IMR-90 (cell line): ENCODE data around the gene EFCAB5. TPM values are rescaled to one million over a fixed set of nuclear protein-coding genes. Genes with fewer than 3 reads are reported as not detected.

Experiments
- ATAC-seq: fragments of 200-7000 bp; cut with Tn5 transposase; 2 replicates; pipeline ENCODE4 v1.9.1; 2020; ENCODE audit warnings: low read depth, mild to moderate bottlenecking, moderate library complexity
- BruUV-seq: library from RNA; stranded (reverse); fragments of 400-500 nt; replicated peaks from 2 replicates; lab custom pipeline; 2021; lab: Mats Ljungman, UMichigan
- CTCF ChIA-PET: fragments of 300-600 bp; formaldehyde crosslinking; extraction: SDS; loops from one replicate; lab custom pipeline; 2021; ENCODE audit warnings: antibody characterized with exemption; lab: Yijun Ruan, JAX
- POLR2A ChIA-PET: fragments of 300-600 bp; sonication (Branson Sonifier 250); formaldehyde crosslinking; loops from one replicate; lab custom pipeline; 2022; ENCODE audit warnings: antibody characterized with exemption; ENCODE audit not compliant: unreplicated experiment; lab: Charles Lee
- DNase-seq: peaks from one replicate; pipeline ENCODE4 v3.0.0; 2013
- H2AFZ ChIP-seq: replicated peaks from 2 replicates; pipeline ENCODE3; 2013; ENCODE audit warnings: low read length, mild to moderate bottlenecking; ENCODE audit not compliant: poor library complexity
- H2AK5ac ChIP-seq: 2 replicates; pipeline ENCODE4 v1.6.1; 2013; ENCODE audit warnings: low read depth, low read length, inconsistent platforms
- H2AK9ac ChIP-seq: replicated peaks from 2 replicates; pipeline ENCODE3; 2013; ENCODE audit warnings: mild to moderate bottlenecking, low read depth, low read length, moderate library complexity; ENCODE audit not compliant: poor library complexity
- H2BK120ac ChIP-seq: 2 replicates; pipeline ENCODE4 v1.6.1; 2013; ENCODE audit warnings: low read depth, low read length, inconsistent platforms
- H2BK15ac ChIP-seq: 3 replicates; pipeline ENCODE4 v1.6.1; 2013; ENCODE audit warnings: low read depth, low read length, inconsistent platforms
- H2BK20ac ChIP-seq: 2 replicates; pipeline ENCODE4 v1.6.1; 2013; ENCODE audit warnings: low read depth, mild to moderate bottlenecking, inconsistent platforms, low read length, moderate library complexity
- H2BK5ac ChIP-seq: 2 replicates; pipeline ENCODE4 v1.6.1; 2013; ENCODE audit warnings: mild to moderate bottlenecking, low read depth, low read length, inconsistent platforms; ENCODE audit not compliant: poor library complexity, severe bottlenecking
- H3K14ac ChIP-seq: replicated peaks from 2 replicates; pipeline ENCODE4 v1.6.1; 2013; ENCODE audit warnings: low read depth, low read length, inconsistent platforms
- H3K18ac ChIP-seq: 2 replicates; pipeline ENCODE4 v1.6.1; 2013; ENCODE audit warnings: low read depth, low read length, control low read depth
- H3K23ac ChIP-seq: 2 replicates; pipeline ENCODE4 v1.6.1; 2013; ENCODE audit warnings: low read depth, low read length, inconsistent platforms
- H3K27ac ChIP-seq: 2 replicates; pipeline ENCODE4 v1.5.1; 2013; ENCODE audit warnings: mild to moderate bottlenecking, control low read depth, low read length; ENCODE audit not compliant: insufficient read depth
- H3K27me3 ChIP-seq: 2 replicates; pipeline ENCODE4 v1.6.1; 2013; ENCODE audit warnings: low read length; ENCODE audit not compliant: control insufficient read depth, insufficient read depth
- H3K36me3 ChIP-seq: 2 replicates; pipeline ENCODE4 v1.6.1; 2013; ENCODE audit warnings: low read length, mixed read lengths; ENCODE audit not compliant: control insufficient read depth, insufficient read depth
- H3K4ac ChIP-seq: 2 replicates; pipeline ENCODE4 v1.6.1; 2013; ENCODE audit warnings: low read depth, low read length, inconsistent platforms
- H3K4me1 ChIP-seq: 2 replicates; pipeline ENCODE4 v1.6.1; 2013; ENCODE audit warnings: low read length, mixed read lengths; ENCODE audit not compliant: control insufficient read depth, insufficient read depth
- H3K4me2 ChIP-seq: 2 replicates; pipeline ENCODE4 v1.6.1; 2013; ENCODE audit warnings: low read depth, mild to moderate bottlenecking, control low read depth, low read length, moderate library complexity
- H3K4me3 ChIP-seq: 2 replicates; pipeline ENCODE4 v1.5.1; 2013; ENCODE audit warnings: low read depth, mild to moderate bottlenecking, control low read depth, low read length, moderate library complexity; ENCODE audit not compliant: insufficient read depth
- H3K56ac ChIP-seq: 2 replicates; pipeline ENCODE4 v1.6.1; 2013; ENCODE audit warnings: low read length, inconsistent platforms; ENCODE audit not compliant: insufficient read depth; ENCODE audit errors: extremely low read depth
- H3K79me1 ChIP-seq, 2 experiments: 2 replicates each; pipeline ENCODE4 v1.6.1; 2013; ENCODE audit warnings: low read length in 2 of 2, inconsistent platforms in 1 of 2, low read depth in 1 of 2
- H3K9ac ChIP-seq: 2 replicates; pipeline ENCODE4 v1.6.1; 2013; ENCODE audit warnings: low read depth, low read length, control low read depth
- H3K9me1 ChIP-seq: 2 replicates; pipeline ENCODE4 v1.6.1; 2013; ENCODE audit warnings: low read length, inconsistent platforms; ENCODE audit not compliant: insufficient read depth
- H3K9me3 ChIP-seq: 2 replicates; pipeline ENCODE4 v1.6.1; 2013; ENCODE audit warnings: low read length; ENCODE audit not compliant: control insufficient read depth, insufficient read depth
- H4K20me1 ChIP-seq: 2 replicates; pipeline ENCODE4 v1.6.1; 2013; ENCODE audit warnings: low read length, inconsistent platforms; ENCODE audit not compliant: insufficient read depth
- H4K5ac ChIP-seq: 2 replicates; pipeline ENCODE4 v1.6.1; 2013; ENCODE audit warnings: mild to moderate bottlenecking, low read depth, low read length, control low read depth
- H4K8ac ChIP-seq, 2 experiments: 2 replicates each; pipeline ENCODE4 v1.6.1; 2013; ENCODE audit warnings: low read depth in 2 of 2, low read length in 2 of 2, control low read depth in 1 of 2, inconsistent platforms in 1 of 2
- H4K91ac ChIP-seq: 2 replicates; pipeline ENCODE4 v1.6.1; 2013; ENCODE audit warnings: low read depth, low read length, inconsistent platforms; ENCODE audit not compliant: insufficient read depth
- BHLHE40 ChIP-seq: fragments of 150-350 bp; IDR thresholded peaks from 2 replicates; pipeline ENCODE4 v1.6.1; 2016; ENCODE audit warnings: mild to moderate bottlenecking, low read depth, low read length
- CEBPB ChIP-seq: IDR thresholded peaks from 2 replicates; pipeline ENCODE4 v1.6.1; 2012; ENCODE audit warnings: low read depth, low read length, improper control_type of control experiment
- WGBS, 2 experiments: methylation state at CpG; one replicate each; pipeline versions ENCODE4 v1.1.5 to v1.1.7; 2013; ENCODE audit warnings: missing lambda C conversion rate in 2 of 2; ENCODE audit not compliant: insufficient read length in 1 of 2; ENCODE audit errors: extremely low coverage in 2 of 2; 5-methylcytosine and 5-hydroxymethylcytosine counted together
- dilution Hi-C: fragments of 300-500 bp; cut with HindIII; formaldehyde crosslinking; loops from one replicate; pipeline ENCODE4 v1.14.3; 2018; ENCODE audit warnings: low sequenced_read_pairs; ENCODE audit not compliant: unreplicated experiment
- in situ Hi-C: fragments of 300-500 bp; cut with MboI; formaldehyde crosslinking; loops from 3 replicates; pipeline ENCODE4 v1.14.3; 2019; ENCODE audit warnings: low sequenced_read_pairs, inconsistent platforms, mixed read lengths
- intact Hi-C: fragments of 100-400 bp; cut with micrococcal nuclease; formaldehyde crosslinking; loops from 2 replicates; pipeline ENCODE4 v1.10.0; 2022
- polyA plus RNA-seq, 3 experiments: library from polyadenylated mRNA; depleted of rRNA; stranded (reverse); fragments of >200 nt; gene quantifications; 2 replicates each; pipeline ENCODE4 v1.2.3, GENCODE V29; 2012; ENCODE audit warnings: low replicate concordance in 1 of 3
- total RNA-seq: library from RNA; depleted of rRNA; stranded (reverse); fragments of >200 nt; gene quantifications from 2 replicates; pipeline ENCODE4 v1.2.3, GENCODE V29; 2012

EFCAB5 gene
- total and polyA plus RNA-seq, 2 of the 4 experiments (the other 2 are of a cell fraction): 0.14 TPM; not detected in 1

- H2BK120ac ChIP-seq: no peak overlapping the region
- no peak overlapping the region for H2AFZ ChIP-seq
- H4K8ac ChIP-seq: no peak overlapping the region
- in situ Hi-C loops: loop anchor here (10.0 kb wide), 1 partner anchor 110 kb away; no protein-coding TSS in a partner anchor
- TF ChIP-seq BHLHE40 (no peak), CEBPB (no peak)
- intact Hi-C loops: no loop called here
- no peak overlapping the region for H3K18ac ChIP-seq
- no peak overlapping the region for H4K91ac ChIP-seq
- no peak overlapping the region for H3K9ac ChIP-seq
- H3K23ac ChIP-seq: no peak overlapping the region
- H2AK9ac ChIP-seq: no peak overlapping the region
- no peak overlapping the region for H3K4ac ChIP-seq
- no peak overlapping the region for H3K4me3 ChIP-seq
- WGBS, 2 experiments: 83% methylated on average over 1 of the region's 4 CpGs; no CpG with 5 or more reads in 1 of the 2 experiments
- no peak overlapping the region for H2BK20ac ChIP-seq
- no peak overlapping the region for H2AK5ac ChIP-seq
- no peak overlapping the region for H3K14ac ChIP-seq
- no peak overlapping the region for H4K5ac ChIP-seq
- no peaks in the 10 kb centered on the region for H4K20me1 ChIP-seq
- H3K4me2 ChIP-seq: no peak overlapping the region
- no peak overlapping the region for H3K27ac ChIP-seq
- no peak overlapping the region for H3K56ac ChIP-seq
- no peaks in the 10 kb centered on the region for H3K79me1 ChIP-seq
- no peak overlapping the region for H2BK5ac ChIP-seq
- 0 out of 2 replicates have a peak, but pooled peaks cover 3% of the 10 kb centered on the region for H3K9me1 ChIP-seq
- peaks cover 8% of the 10 kb centered on the region for H3K9me3 ChIP-seq
- ChIA-PET POLR2A (no interaction called here), CTCF (no interaction called here)
- H3K4me1 ChIP-seq: peaks cover 2% of the 10 kb centered on the region; the same call in 1 of the 2 replicates
- no TSS peak for BruUV-seq
- H3K36me3 ChIP-seq: no peaks in the 10 kb centered on the region
- dilution Hi-C loops: no loop called here
- H3K27me3 ChIP-seq: peaks cover 4% of the 10 kb centered on the region; the same call in 1 of the 2 replicates
- DNase-seq (no peak), ATAC-seq (no peak)
- no peak overlapping the region for H2BK15ac ChIP-seq
These were observed 13.0 kb downstream of the EFCAB5 start for GRCh38 chr17:29954405-29954804.
